ENCODE results near the gene ZFR.

DNA sequence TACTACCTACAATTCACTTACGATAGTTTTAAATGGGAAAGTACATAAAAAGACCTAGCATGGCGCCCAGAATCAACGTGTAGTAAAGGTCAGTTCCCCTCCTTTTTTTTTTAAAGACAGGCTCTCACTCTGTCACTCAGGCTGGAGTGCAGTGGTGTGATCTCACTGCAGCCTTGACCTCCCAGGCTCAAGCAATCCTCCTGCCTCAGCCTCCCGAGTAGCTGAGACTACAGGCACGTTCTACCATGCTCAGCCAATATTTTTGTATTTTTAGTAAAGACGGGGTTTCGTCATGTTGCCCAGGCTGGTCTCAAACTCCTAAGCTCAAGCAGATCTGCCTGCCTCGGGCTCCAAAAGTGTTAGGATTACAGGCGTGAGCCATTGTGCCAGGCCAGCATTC is 91.1 kb downstream of the ZFR start:
- TF ChIP-seq, protein P1, sequence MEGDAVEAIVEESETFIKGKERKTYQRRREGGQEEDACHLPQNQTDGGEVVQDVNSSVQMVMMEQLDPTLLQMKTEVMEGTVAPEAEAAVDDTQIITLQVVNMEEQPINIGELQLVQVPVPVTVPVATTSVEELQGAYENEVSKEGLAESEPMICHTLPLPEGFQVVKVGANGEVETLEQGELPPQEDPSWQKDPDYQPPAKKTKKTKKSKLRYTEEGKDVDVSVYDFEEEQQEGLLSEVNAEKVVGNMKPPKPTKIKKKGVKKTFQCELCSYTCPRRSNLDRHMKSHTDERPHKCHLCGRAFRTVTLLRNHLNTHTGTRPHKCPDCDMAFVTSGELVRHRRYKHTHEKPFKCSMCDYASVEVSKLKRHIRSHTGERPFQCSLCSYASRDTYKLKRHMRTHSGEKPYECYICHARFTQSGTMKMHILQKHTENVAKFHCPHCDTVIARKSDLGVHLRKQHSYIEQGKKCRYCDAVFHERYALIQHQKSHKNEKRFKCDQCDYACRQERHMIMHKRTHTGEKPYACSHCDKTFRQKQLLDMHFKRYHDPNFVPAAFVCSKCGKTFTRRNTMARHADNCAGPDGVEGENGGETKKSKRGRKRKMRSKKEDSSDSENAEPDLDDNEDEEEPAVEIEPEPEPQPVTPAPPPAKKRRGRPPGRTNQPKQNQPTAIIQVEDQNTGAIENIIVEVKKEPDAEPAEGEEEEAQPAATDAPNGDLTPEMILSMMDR (IDR thresholded peaks at IDR 0.05; ENCODE audit: borderline replicate concordance, extremely low read depth, low read length, poor library complexity, severe bottlenecking), result no peak
- no peak for TF ChIP-seq EZH2 (IDR thresholded peaks at IDR 0.05; ENCODE audit: borderline replicate concordance, low read depth, low read length, severe bottlenecking)
